GM18519 (cell line): ENCODE measurements around the gene RORB.
"Not testable (repeated sequence)": the region's sequence is repeated elsewhere in the genome, so short reads cannot be mapped to it uniquely, and the experiment has no call there.

Experiments used
- ATAC-seq: cut with Tn5 transposase; IDR thresholded peaks from one replicate; pipeline ENCODE4 v1.9.1; 2021; ENCODE audit warnings: mild to moderate bottlenecking, moderate library complexity; ENCODE audit not compliant: unreplicated experiment, low FRiP score

Gene RORB

DNA sequence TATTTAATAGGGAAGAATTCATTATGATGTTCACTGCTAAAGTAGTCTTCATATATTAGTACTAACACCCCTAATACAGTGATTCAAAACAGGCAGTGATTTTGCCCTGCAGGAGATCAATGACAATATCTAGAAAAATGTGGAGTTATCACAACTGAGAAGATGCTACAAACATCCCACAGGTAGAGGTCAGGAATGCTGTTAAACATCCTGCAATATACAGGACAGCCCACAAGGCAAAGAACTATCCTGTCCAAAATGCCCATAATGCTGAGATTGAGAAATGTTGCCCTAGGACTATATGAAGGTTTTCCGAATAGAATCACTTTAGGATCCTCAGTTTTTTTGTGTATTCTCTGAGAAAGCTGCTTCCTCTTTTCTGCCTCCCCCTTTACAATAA, 15.3 kb downstream of the RORB start:
- no peak for ATAC-seq

DNA sequence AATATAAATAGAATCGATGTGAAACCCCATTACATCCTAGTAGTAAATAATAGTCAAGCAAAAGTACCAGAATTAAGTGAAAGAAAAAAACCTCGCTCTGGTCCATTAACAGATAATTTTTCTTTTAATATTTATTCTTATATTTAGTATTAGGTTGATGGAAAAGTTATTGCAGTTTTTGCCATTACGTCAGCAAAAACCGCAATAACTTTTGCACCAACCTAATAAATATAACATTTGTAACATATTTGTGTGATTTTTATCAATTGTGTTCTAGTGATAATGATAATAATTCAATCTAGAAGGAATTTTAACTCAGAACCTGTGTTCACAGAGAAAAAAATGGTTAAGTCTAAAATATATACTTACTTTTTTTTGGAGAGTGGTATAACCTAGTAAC, 16.1 kb downstream of the RORB start:
- no peak for ATAC-seq

DNA sequence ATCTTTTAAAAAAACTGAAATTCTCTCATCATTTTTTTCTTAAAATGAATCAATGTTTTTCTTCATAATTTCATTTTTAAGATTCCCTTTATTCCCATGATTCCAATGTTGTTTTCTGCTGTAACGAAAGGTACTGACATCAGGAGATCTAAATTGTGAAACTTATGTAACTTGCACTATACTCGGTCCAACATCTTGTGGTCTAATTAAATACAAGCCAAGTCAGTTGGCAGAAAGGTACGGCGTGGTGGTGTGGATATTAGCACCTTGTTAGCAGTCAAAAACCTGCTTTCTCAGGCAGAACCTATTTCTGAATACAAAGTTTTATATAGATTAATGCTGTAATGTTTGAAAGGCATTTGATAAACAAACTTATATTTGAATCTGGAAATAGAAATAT, 20.1 kb downstream of the RORB start:
- ATAC-seq, result no peak

GRCh38 chr9:74519419-74519818, 22.3 kb downstream of the RORB start:
- no peak for ATAC-seq

GRCh38 chr9:74521009-74521408, 23.9 kb downstream of the RORB start:
- ATAC-seq, result no peak

DNA sequence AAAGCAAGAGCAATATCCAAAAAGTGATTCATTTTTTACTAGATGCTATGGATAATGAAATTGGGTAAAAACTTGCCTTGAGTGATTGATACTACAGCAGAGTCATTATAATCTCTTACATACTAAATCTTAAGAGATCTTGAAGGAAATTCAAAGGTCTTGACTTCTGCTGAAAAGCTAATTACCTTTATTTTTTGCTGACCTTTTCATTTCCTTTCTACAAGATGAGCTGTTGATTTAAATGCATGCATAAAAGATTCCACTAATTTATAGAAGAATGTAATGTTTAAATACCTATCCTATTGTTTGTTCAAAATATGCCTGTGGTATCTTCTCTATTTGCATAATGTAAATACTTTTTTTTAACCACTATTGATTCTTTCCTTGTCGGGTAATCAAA, 27.2 kb downstream of the RORB start:
- ATAC-seq, result no peak

DNA sequence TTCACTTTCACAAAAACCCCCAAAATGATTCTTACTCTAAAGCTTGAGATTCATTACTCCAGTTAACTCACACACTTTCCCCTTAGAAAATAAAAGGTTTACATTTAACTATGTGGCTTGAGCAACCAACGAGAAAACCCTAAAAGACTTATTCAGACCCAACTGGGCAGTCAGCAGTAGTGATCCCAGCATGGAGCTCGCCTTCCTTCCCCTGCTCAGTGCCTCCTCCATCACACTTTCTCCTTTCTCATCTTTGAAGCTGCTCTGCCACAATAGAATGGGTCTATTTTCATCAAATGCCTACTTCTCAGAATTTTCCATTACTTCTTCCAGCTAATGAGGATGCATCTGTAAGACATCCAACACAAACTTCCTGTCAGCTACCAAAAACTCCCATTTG, 29.1 kb downstream of the RORB start:
- ATAC-seq, result no peak

GRCh38 chr9:74527718-74528117, 30.6 kb downstream of the RORB start:
- no peak for ATAC-seq

- no peak for ATAC-seq
Observed at GRCh38 chr9:74528207-74528606, 31.1 kb downstream of the RORB start.

- not testable (repeated sequence) for ATAC-seq
Observed at GRCh38 chr9:74530458-74530857, 33.3 kb downstream of the RORB start.

DNA sequence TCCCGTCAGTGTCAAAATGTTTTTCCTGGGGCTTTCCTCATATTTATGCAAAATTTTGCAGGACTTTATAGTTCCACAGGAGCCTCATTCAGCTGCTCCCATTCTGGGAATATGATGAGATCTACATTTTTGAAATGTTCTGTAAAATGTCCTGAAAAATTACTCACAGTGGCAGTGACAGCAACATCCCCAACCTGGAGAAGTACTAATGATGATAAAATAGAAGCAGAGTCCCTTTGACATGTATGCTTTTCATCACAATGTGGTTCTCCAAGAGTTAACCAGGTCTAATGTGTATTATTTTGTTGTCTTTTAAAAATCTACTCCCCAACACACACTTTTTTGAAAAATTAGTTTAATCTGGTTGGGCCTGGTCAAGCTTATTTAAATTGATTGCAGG, 36.1 kb downstream of the RORB start:
- no peak for ATAC-seq

- ATAC-seq, result no peak
Observed at GRCh38 chr9:74534841-74535240, 37.7 kb downstream of the RORB start.

GRCh38 chr9:74543145-74543544, 46.0 kb downstream of the RORB start:
- no peak for ATAC-seq

DNA sequence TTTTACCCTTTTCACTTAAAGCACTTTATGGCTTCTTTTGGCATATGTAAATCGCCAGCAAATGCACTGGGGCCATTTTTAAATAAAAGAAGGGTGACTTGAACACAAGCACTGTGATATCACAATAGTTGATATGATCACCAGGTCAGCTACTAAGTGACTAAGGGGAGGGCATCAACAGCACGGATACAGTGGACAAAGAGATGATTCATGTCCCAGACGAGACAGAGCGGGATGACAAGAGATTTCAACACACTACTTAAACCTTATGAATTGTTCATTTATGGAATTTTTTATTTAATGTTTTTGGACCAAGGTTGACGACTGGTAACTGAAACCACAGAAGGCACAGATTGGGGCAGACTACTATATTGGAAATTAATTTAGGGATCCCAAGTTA, 54.1 kb downstream of the RORB start:
- no peak for ATAC-seq

GRCh38 chr9:74554751-74555419, 57.8 kb downstream of the RORB start:
- ATAC-seq, result no peak

DNA sequence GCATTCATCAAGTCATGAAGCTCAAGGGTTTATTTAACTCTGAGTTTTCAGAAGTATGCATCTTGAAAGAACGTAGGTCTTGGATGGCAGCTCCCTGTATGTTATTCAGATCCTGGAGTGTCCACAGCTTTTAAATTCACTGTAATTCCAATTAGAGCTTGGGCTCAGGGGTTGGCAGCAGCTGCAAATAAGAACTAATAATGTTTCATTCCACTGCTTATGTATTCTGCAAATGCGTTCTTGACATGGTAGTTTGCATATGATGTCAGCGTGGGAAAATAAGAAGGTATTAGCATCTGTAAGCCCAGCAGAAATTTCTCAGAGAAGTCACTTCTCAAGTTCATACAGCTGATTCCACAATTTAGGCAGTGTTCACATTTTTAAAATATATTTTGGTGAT, 58.4 kb downstream of the RORB start:
- no peak for ATAC-seq

GRCh38 chr9:74556685-74557084, 59.5 kb downstream of the RORB start:
- peak; percentile 71 for ATAC-seq

DNA sequence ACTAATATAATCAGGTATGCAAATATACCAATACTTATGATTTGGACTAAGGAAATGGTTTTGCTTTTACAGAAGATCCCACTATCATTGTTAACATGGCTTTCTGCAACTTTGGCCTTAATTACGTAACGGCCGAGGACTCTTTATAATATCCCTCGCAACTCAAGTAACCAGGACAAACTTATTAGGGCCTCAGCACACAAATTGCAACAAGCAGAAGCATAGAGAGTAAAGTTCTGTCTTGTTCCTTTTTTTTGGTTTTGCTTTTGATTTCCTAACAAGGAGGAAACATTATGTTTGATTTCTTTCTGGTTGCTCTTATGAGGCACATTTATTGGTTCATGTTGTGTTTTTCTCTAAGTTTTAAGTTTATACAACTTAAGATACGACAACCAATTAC, 60.4 kb downstream of the RORB start:
- no peak for ATAC-seq

DNA sequence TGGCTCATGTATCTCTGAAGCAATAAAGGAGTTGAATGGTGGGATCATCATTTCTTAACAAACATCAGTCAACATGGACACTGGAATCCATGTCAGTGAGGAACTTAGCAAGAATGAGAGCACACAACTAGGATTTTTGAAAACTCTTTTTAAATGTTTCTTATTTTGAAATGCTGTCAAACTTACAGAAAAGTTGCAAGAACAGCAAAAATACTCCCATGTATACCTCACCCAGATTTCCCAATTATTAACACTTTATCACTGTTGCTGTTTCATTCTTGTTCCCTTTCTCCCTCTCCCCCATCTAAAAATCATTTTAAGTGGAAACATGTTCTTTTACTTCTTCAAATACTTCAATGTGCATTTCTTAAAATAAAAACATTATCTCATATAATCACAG, 65.5 kb downstream of the RORB start:
- ATAC-seq, result no peak

GRCh38 chr9:74570879-74571512, 73.9 kb downstream of the RORB start:
- peak; percentile 72 for ATAC-seq

DNA sequence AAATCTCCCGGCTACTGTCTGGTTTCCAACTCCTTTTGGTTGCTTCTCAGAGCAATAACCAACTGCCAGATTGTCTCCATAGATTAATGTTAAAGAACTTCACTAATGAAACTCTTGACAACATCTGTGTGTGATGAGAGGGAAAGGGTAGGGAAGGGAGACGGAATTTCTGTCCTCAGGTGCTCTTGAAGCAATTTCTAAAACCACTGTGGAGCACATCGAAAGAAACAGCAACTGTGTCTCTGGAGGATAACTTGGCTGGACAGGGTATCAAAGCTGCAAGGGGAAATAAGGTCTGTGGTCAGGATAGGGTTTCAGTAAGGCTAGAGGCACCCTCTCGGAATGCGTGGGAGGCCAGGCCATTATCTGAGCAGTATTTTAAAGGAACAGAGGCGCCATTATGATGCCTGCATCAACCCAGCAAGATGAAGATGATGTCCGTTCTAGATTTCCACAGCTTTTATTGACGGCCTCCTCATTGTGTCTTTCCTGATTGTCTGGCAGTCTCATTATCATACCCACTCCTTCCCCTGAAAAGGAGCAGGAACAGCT, 76.6 kb downstream of the RORB start:
- no peak for ATAC-seq

DNA sequence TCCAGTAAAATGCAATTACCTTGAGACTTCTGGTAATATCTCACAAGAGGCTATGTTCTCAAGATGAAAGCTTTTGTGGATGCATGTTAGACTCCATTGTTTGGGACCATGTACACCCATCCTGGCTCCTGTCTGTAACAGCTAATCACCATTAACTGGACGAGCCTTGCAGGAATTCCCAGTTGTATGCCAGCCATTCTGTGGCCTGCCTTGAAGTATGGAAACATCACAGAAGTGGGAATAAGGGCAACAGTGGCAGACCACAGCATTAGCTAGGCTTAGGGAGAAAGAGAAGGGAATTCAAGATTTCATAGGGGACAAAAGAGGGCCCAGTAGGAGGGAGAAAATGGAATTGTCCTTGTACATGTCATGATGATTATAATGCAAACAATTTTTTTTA, 79.0 kb downstream of the RORB start:
- no peak for ATAC-seq
